Limb (tissue), 2 donors: ENCODE results near the gene MVB12B.

ENCODE experiments used
- DNase-seq, 2 donors: peaks; one replicate each; pipeline ENCODE4 v3.0.0-alpha.2; 2016; ENCODE audit errors: extremely low spot score in 2 of 2

MVB12B gene

DNA sequence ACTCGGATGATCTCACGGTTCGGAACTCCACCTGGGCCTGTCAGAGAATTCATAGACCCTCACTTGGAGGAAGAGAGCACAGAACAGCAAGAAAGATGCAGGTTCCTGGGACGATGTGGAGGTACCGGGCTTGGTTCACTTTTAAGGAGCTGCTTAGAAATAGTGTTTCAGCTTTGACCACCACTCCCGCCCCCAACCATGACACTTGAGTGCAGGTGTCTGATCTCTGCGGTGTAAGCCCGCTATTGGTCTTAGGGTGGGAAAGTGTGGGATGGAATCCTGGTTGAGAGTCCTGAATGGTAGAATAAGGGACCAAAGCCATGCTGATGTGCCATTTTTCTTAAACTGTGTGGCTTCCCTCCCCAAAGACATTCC, 189.9 kb downstream of the MVB12B start:
- DNase-seq: no peak

- peak; percentile 50 to 76 for DNase-seq
Measured at GRCh38 chr9:126516936-126517832, 190.6 kb downstream of the MVB12B start.

DNA sequence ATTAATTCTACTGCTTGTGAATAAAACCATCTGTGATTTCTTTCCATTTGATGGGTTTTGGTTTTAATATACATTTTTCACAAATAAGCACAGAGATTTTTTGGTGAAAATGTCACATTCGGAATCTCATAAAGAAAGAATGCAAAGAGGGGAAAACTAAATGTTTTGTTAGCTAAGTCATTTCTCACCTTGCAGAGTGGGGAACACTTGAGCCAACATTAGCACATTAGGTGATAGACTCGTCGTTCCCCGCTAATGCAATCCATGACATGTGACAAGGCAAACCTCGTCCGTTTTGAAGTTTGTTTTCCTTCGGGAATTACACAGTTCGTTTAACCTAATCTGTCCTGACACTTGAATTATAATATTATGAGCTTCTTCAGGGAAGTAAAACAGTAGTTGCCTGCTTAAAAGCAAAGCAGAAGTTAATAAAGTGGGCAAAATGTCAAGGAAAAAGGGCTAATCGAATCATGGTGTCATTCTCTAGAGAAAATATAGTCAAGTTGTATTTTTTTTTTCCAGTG, 191.3 kb downstream of the MVB12B start:
- no peak for DNase-seq

GRCh38 chr9:126518763-126519162, 192.1 kb downstream of the MVB12B start:
- no peak for DNase-seq

- peak in 1 of 2 donors; percentile 29 for DNase-seq
Measured at GRCh38 chr9:126519660-126520420, 193.2 kb downstream of the MVB12B start.

GRCh38 chr9:126520453-126520852, 193.8 kb downstream of the MVB12B start:
- DNase-seq: no peak

- DNase-seq: no peak
Measured at GRCh38 chr9:126521089-126521488, 194.5 kb downstream of the MVB12B start.

GRCh38 chr9:126521551-126521950, 194.9 kb downstream of the MVB12B start:
- peak in 1 of 2 donors; percentile 30 for DNase-seq

DNA sequence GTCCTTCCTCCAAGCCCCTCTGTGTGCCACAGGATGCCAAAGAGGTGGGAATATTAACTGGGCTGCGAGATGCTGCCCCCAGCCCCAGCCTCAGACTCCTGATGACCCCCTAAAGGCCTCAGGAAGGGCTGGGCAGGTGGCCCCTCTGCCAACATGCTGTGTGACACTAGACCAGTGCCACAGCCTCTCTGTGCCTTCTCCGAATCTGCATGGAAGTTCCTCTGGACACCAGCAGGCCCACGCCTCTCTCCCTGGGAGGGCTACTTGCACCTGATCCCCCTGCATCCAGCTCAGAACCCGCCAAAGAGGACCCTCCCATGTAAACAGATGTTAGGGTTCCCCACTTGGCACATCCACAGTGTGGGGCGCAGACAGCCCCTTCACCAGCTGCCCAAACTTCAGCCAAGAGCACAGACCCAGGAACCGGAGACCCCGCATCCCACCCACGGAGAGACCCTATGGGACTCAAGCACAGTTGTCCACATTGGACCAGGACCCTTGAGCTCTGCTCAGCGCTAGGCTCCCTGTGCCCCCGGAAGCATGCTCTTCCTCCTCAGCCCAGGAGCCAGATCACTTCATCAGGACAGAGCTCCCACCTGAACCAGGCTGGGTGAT, 195.5 kb downstream of the MVB12B start:
- DNase-seq: no peak

GRCh38 chr9:126522612-126523356, 196.2 kb downstream of the MVB12B start:
- DNase-seq: no peak

- DNase-seq: no peak
Measured at GRCh38 chr9:126523611-126524111, 197.0 kb downstream of the MVB12B start.

- no peak for DNase-seq
Measured at GRCh38 chr9:126524353-126525077, 197.9 kb downstream of the MVB12B start.

DNA sequence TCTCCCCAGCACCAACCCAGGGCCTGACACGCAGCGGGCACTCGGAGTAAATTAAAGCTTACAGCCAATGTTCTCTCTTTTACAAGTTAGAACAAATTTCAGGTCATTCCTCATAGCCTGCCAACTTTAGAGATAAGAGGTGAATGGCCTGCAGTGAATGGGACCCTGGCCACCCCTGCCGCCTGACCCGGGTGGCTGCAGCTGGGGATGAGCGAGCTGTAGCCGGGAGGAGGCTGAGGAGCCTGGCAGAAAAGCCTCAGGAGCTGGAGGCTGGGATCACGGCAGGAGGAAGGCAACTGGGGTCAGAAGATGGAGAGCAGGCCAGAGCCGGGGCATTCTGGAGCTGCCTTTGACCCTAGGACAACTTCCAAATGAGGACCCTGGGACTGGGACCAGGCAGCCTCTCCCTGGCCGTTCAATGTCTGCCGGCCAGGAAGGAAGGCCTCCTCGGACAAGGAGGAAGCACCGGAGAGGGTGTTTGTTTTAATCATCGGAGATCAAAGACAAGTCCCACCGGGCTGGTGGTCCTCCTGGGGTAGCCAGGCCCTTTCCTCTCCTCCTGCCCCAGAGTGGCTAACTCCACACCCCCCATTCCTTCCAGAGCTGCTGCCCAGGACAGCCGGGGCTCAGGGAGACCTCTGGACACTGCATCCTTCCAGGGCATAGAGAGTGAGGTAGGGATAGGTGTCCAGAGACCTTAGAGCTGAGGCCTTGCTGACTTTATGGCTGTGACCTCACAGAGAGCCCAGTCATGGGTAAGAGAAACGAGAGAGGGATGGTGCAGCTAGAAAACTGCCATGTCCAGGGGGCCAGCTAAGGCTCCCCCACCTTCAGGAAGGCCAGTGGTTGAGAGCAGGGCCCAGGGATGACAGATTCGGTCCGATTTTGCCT, 199.8 kb downstream of the MVB12B start:
- DNase-seq: no peak

DNA sequence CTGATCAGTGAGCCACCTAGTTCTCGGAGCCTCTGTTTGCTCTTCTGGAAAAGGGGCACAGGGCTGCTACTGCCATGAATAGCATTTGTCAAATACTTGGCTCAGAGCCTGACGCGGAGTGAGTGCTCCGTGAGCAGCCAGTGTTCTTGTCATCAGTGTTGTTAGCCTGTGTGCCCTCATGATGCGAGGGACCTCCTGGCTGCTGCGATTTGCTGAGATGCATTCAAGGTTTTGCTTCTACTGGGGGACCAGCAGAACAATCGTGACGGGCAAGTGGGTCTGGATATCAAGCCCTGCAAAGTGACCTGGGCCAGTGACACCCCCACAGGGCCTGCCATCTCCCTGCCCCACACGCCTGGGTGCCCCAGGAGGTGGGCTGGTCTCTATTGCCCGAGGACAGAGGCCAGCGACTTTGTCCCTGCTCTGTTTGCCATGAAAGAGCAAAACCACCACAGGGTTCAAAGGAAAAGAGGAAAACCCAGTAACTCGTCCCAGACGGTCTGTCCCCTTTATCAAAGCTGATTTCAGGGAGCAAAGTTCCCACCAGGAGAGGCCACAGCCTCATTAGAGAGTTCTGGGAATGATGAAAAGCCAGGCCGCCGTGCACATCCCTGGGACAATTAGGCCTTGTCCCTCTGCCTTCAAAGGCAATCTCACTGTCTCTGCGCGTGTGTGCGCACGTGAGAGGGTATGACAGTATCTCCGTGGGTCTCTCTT, 200.6 kb downstream of the MVB12B start:
- DNase-seq: no peak

GRCh38 chr9:126528111-126528510, 201.5 kb downstream of the MVB12B start:
- DNase-seq: no peak

GRCh38 chr9:126528915-126529314, 202.3 kb downstream of the MVB12B start:
- DNase-seq: no peak

DNA sequence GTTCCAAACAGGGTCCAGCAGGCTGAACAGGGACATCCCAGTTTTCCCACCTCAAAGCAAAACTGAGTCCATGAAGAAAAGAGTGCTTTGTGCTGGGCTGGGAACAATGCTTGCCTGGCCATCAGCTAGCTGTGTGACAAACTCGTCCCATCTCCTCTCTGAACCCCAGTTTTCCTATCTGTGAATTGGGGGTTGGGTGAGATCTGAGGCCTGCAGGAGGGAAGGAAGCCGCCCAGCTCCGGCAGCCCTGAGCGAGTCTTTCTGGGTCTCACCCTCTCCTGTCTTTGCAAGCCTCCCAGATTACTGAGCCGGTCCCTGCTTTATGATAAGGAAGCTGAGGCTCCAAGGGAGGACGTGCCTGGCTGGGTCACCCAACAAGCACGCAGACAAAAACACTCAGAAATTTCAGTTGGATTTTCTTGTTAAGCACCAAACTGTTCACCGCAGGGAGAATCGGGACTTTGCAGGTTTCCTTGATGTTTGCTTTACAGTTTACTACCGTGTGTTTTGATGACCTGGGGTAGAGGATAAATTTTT, 204.5 kb downstream of the MVB12B start:
- DNase-seq: no peak

- no peak for DNase-seq
Measured at GRCh38 chr9:126531591-126531990, 205.0 kb downstream of the MVB12B start.
